Testis (tissue), 3 donors: ENCODE data around the gene CDH11. TPM values are rescaled to one million over a fixed set of nuclear protein-coding genes. Genes with fewer than 3 reads are reported as not detected.

ENCODE experiments used
- DNase-seq: peaks from one replicate; pipeline ENCODE4 v3.0.0-alpha.2; 2019
- H3K27ac ChIP-seq, 2 donors: fragments of 200-600 bp; sonication (generic); one replicate each; pipeline ENCODE4 v1.5.1; 2019
- H3K27me3 ChIP-seq: fragments of 200-600 bp; sonication (generic); one replicate; pipeline ENCODE4 v1.5.1; 2019
- H3K36me3 ChIP-seq: fragments of 200-600 bp; sonication (generic); one replicate; pipeline ENCODE4 v1.5.1; 2017; ENCODE audit warnings: low read depth; ENCODE audit errors: missing control alignments
- H3K4me1 ChIP-seq: fragments of 200-600 bp; sonication (generic); one replicate; pipeline ENCODE4 v1.5.1; 2019
- H3K4me3 ChIP-seq, 2 donors: fragments of 200-600 bp; sonication (generic); one replicate each; pipeline ENCODE4 v1.5.1; 2017 to 2019
- H3K9me3 ChIP-seq: fragments of 200-600 bp; sonication (generic); one replicate; pipeline ENCODE4 v1.5.1; 2017
- POLR2A ChIP-seq: fragments of 450-650 bp; IDR thresholded peaks from one replicate; pipeline ENCODE4 v1.6.1; 2017; ENCODE audit warnings: antibody characterized with exemption, mild to moderate bottlenecking, moderate library complexity
- WGBS, 2 donors: methylation state at CpG; one replicate each; pipeline ENCODE4 v1.1.5; 2018; 5-methylcytosine and 5-hydroxymethylcytosine counted together
- intact Hi-C: fragments of 100-400 bp; cut with DNase I; formaldehyde crosslinking; loops from one replicate; pipeline ENCODE4 v1.15.1; 2023; ENCODE audit warnings: low total_unique reads
- polyA plus RNA-seq: library from polyadenylated mRNA; stranded (reverse); fragments of 350-450 nt; fragmentation: Illumina TruSeq; extraction: RNeasy Lipid Tissue Mini Kit (QIAGEN cat#74804); gene quantifications from one replicate; pipeline ENCODE4 v1.2.3, GENCODE V29; 2014; ENCODE audit warnings: low read depth, low replicate concordance; ENCODE audit not compliant: insufficient read depth
- total RNA-seq, 2 donors: library from RNA; depleted of rRNA; stranded (reverse); fragments of >200 nt; gene quantifications; one replicate each; pipeline ENCODE4 v1.2.3, GENCODE V29; 2016
- TF ChIP-seq, protein P1 (sequence below), 3 experiments: fragments of 450-650 bp in 2 of 3; fragments of 200-600 bp in 1 of 3; sonication (generic) in 1 of 3; IDR thresholded peaks; one replicate each; pipeline ENCODE4 v1.5.1; 2016 to 2019; ENCODE audit warnings: antibody characterized with exemption in 3 of 3, mild to moderate bottlenecking in 2 of 3, moderate library complexity in 1 of 3

Gene CDH11
- total and polyA plus RNA-seq, 3 donors from 2014 or later: 24.0 to 32.8 (median 32.5) TPM

DNA sequence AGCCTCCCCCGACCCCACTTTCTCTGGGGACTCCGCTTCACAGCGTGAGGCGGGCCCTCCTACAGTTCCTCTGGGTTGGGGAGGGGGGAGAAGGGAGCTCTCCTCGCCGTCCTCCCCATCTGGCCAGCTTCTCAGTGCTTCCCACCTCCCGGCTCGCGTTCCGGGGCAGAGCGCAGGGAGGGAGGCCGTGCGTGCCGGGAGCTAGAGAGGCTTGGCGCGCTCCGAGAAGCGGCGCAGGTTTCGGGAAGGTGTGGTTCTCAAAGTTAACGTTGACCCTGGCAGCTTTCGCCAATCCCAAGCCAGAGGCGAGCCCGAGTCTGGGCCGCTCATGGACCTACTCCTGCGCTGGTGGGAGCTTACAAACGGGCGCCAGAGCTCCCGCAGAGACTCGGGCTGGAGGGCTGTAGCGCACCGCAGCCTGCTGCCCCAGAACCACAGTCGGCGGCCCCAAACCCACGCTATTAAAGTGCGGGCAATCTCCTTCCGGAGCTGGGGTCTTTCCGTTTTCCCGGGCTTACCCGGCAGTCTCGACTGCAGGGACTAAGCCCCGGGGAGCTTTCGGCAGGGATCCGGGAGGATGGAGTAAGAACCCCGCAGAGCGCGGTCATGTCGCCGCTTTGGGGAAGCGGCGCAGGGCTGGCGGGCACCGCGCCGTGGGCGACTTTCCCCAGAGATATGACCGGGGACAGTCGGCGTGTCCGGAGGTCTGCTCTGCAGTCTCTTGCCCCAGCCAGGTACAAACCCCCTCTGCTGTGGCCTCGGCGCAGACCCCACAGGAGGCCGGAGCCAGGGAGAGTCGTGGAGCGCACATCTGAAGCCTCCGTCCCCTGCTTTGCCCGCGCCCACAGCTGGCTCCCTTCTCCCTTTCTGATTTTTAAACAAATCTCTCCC is 787 bp downstream of the CDH11 start:
- H3K9me3 ChIP-seq: no peaks in the 10 kb centered on the region
- no peaks in the 10 kb centered on the region for H3K36me3 ChIP-seq
- H3K4me3 ChIP-seq: peak overlapping the region; percentile 61 to 78
- WGBS, 2 donors: 0 to 1% methylated on average over 13 to 44 of the region's 68 CpGs
- DNase-seq: peak; percentile 35
- TF ChIP-seq POLR2A: no peak
- TF ChIP-seq, protein P1, sequence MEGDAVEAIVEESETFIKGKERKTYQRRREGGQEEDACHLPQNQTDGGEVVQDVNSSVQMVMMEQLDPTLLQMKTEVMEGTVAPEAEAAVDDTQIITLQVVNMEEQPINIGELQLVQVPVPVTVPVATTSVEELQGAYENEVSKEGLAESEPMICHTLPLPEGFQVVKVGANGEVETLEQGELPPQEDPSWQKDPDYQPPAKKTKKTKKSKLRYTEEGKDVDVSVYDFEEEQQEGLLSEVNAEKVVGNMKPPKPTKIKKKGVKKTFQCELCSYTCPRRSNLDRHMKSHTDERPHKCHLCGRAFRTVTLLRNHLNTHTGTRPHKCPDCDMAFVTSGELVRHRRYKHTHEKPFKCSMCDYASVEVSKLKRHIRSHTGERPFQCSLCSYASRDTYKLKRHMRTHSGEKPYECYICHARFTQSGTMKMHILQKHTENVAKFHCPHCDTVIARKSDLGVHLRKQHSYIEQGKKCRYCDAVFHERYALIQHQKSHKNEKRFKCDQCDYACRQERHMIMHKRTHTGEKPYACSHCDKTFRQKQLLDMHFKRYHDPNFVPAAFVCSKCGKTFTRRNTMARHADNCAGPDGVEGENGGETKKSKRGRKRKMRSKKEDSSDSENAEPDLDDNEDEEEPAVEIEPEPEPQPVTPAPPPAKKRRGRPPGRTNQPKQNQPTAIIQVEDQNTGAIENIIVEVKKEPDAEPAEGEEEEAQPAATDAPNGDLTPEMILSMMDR (IDR thresholded peaks at IDR 0.05): no peak
- peak overlapping the region; percentile 81 to 90 for H3K27ac ChIP-seq
- H3K27me3 ChIP-seq: no peaks in the 10 kb centered on the region
- peaks cover 17% of the 10 kb centered on the region for H3K4me1 ChIP-seq
- intact Hi-C loops: no loop called here

DNA sequence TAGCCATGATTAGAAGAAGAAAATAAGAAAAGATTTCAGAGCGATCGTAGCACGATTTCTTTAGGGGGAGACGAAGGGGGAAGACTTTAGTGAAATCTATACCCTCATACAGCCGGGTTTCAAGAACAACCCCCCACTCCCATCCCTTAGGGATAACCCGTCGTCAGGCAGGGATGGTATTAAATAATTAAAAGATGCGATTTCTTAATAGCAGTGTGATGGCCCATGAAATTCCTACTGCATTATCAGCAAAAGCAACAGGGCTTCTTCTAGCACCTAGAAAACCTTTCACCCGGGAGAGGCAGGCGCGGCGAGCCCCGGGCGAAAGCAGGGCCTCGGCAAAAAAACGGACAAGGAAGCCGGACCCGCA is 1.4 kb downstream of the CDH11 start:
- Histone ChIP-seq H3K9me3 (no peaks in the 10 kb centered on the region), H3K4me1 (peaks cover 17% of the 10 kb centered on the region), H3K36me3 (no peaks in the 10 kb centered on the region), H3K27ac (peak overlapping the region; percentile 81 to 90), H3K27me3 (no peaks in the 10 kb centered on the region), H3K4me3 (peak overlapping the region; percentile 61 to 78)
- intact Hi-C loops: no loop called here
- no peak for DNase-seq
- 5 to 8% methylated on average over 18 of the region's 18 CpGs for WGBS, 2 donors
- TF ChIP-seq, protein P1 (IDR thresholded peaks at IDR 0.05): no peak
- no peak for TF ChIP-seq POLR2A

DNA sequence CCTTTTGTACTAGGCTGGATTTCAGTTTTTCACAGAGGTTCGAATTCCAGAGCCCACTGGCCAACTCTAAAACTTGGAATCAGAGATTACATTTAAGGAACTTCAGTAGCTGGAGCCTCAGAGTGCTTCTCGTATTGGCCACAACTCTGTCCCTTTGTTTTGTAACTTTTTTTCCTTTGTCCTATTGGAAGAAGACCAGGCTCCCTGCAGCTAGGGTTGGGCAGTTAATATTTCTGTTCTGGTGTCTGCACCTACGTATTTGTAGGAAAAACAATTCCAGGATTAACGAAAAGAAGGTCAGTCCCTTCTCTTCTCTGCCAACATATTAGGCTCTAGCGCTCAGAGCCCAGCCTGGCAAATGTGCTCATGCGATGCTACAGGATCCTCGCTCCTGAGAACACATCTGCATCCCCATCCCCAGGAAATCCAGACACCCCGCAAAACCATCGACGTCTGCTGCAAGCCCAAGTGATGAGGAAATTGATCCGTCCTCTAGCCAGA is 1.9 kb downstream of the CDH11 start:
- peak overlapping the region; percentile 61 to 78 for H3K4me3 ChIP-seq
- WGBS, 2 donors: 15 to 16% methylated on average over 11 of the region's 11 CpGs
- peak overlapping the region; percentile 81 to 90 for H3K27ac ChIP-seq
- DNase-seq: peak; percentile 32
- TF ChIP-seq POLR2A: no peak
- TF ChIP-seq, protein P1 (IDR thresholded peaks at IDR 0.05): no peak
- no peaks in the 10 kb centered on the region for H3K36me3 ChIP-seq
- no peaks in the 10 kb centered on the region for H3K9me3 ChIP-seq
- H3K4me1 ChIP-seq: peaks cover 16% of the 10 kb centered on the region
- intact Hi-C loops: no loop called here
- H3K27me3 ChIP-seq: no peaks in the 10 kb centered on the region

DNA sequence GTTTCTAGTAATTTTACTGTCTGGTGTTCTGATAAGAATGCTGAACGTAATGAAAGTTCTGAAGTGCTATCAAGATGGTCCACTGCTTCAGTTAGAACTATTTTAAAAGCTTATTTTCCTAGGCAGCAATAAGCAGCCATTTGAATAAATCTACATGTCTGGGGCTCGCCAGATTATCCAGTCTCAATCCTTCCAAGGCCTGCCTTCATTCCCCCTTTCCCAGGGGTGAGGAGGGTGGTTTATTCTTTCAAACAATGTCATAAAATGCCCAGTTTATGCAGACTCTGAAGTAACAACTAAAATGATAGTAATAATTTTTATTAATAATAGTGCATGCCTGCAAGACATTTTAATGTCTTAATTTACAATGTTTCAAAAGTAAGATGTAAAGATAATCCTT is 2.4 kb downstream of the CDH11 start:
- no peaks in the 10 kb centered on the region for H3K27me3 ChIP-seq
- H3K9me3 ChIP-seq: no peaks in the 10 kb centered on the region
- no peak overlapping the region for H3K4me3 ChIP-seq
- no peak for TF ChIP-seq POLR2A
- TF ChIP-seq, protein P1 (IDR thresholded peaks at IDR 0.05): no peak
- 39% methylated on average over 2 of the region's 2 CpGs for WGBS, 2 donors
- H3K4me1 ChIP-seq: peaks cover 14% of the 10 kb centered on the region
- intact Hi-C loops: no loop called here
- H3K27ac ChIP-seq: peak overlapping the region in 1 of 2 donors; percentile 90
- DNase-seq: no peak
- H3K36me3 ChIP-seq: no peaks in the 10 kb centered on the region
